Measurements from ENCODE around the gene R3HDM1.

DNA sequence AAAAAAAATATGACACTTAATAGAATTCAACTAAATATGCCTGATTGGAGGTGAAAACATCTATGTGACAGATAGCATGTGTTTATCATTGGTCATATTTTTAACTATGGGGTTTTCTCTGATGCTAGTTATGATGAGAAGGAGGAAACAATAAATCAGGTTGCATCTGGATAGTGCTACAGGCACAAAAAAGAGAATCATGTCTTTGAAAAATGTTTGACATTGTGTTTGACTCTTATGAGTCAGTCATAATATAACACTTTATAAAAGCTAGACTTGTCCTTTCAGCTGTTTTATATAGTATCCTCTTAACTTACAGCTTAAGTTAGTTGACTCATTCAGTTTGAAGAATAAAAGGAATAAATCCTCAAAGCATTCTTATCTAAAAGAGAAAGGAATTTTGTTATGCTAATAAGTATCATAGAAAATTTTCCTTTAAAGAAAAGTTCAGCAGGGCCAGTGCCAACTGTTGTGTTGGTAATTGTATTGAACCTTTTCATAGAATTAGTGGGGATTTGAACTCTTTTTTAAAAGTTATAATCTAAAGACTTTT lies 131.9 kb downstream of the R3HDM1 start:
- TF ChIP-seq SMC3 (IDR thresholded peaks at IDR 0.05; ENCODE audit: low read depth, low read length), result no peak
- TF ChIP-seq, protein P1, sequence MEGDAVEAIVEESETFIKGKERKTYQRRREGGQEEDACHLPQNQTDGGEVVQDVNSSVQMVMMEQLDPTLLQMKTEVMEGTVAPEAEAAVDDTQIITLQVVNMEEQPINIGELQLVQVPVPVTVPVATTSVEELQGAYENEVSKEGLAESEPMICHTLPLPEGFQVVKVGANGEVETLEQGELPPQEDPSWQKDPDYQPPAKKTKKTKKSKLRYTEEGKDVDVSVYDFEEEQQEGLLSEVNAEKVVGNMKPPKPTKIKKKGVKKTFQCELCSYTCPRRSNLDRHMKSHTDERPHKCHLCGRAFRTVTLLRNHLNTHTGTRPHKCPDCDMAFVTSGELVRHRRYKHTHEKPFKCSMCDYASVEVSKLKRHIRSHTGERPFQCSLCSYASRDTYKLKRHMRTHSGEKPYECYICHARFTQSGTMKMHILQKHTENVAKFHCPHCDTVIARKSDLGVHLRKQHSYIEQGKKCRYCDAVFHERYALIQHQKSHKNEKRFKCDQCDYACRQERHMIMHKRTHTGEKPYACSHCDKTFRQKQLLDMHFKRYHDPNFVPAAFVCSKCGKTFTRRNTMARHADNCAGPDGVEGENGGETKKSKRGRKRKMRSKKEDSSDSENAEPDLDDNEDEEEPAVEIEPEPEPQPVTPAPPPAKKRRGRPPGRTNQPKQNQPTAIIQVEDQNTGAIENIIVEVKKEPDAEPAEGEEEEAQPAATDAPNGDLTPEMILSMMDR (conservative IDR thresholded peaks at IDR 0.05; ENCODE audit: low read depth, low read length), result no peak
- no peak for TF ChIP-seq POLR2A (IDR thresholded peaks at IDR 0.05; ENCODE audit: low read depth, low read length)
- TF ChIP-seq CEBPB (IDR thresholded peaks at IDR 0.05; ENCODE audit: low read depth, low read length), result no peak
- TF ChIP-seq RFX5 (IDR thresholded peaks at IDR 0.05; ENCODE audit: low read depth, low read length), result no peak
- no peak for TF ChIP-seq RCOR1 (IDR thresholded peaks at IDR 0.05; ENCODE audit: insufficient replicate concordance, low read length)
- no peak for TF ChIP-seq BHLHE40 (IDR thresholded peaks at IDR 0.05; ENCODE audit: low read depth, low read length)
- TF ChIP-seq MAZ (IDR thresholded peaks at IDR 0.05; ENCODE audit: borderline replicate concordance, low read depth, low read length), result no peak
- no peak for TF ChIP-seq RAD21 (IDR thresholded peaks at IDR 0.05; ENCODE audit: low read length)
- no peak for TF ChIP-seq MXI1 (IDR thresholded peaks at IDR 0.05; ENCODE audit: borderline replicate concordance, low read depth, low read length)
- TF ChIP-seq CHD1 (IDR thresholded peaks at IDR 0.05; ENCODE audit: low read depth, low read length), result no peak
- TF ChIP-seq, protein P2, sequence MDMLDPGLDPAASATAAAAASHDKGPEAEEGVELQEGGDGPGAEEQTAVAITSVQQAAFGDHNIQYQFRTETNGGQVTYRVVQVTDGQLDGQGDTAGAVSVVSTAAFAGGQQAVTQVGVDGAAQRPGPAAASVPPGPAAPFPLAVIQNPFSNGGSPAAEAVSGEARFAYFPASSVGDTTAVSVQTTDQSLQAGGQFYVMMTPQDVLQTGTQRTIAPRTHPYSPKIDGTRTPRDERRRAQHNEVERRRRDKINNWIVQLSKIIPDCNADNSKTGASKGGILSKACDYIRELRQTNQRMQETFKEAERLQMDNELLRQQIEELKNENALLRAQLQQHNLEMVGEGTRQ (IDR thresholded peaks at IDR 0.05; ENCODE audit: low read depth, low read length), result no peak
- TF ChIP-seq NFE2L2 (IDR thresholded peaks at IDR 0.05; ENCODE audit: low read depth, low read length), result no peak
